Stomach (tissue), 9 donors: ENCODE data around the gene FAM20C. TPM values are rescaled to one million over a fixed set of nuclear protein-coding genes. Genes with fewer than 3 reads are reported as not detected.

Experiments used
- DNase-seq, 2 donors: peaks; one replicate each; pipeline versions ENCODE4 v3.0.0 to v3.0.0-alpha.2; 2013 to 2019
- H3K27ac ChIP-seq, 5 donors: fragments of 200-600 bp in 4 of 5; sonication (generic) in 4 of 5; one replicate each; pipeline ENCODE4 v1.5.1; 2013 to 2019; ENCODE audit warnings: mild to moderate bottlenecking in 1 of 5, moderate library complexity in 1 of 5
- H3K27me3 ChIP-seq, 3 donors: fragments of 200-600 bp; sonication (generic); one replicate each; pipeline ENCODE4 v1.5.1; 2017 to 2019; ENCODE audit warnings: mixed run types in 1 of 3
- H3K36me3 ChIP-seq, 4 donors: fragments of 200-600 bp; sonication (generic); 1 replicate in 3 of 4; 2 replicates in 1 of 4; pipeline ENCODE4 v1.5.1; 2016 to 2019
- H3K4me1 ChIP-seq, 4 donors: fragments of 200-600 bp; sonication (generic); one replicate each; pipeline ENCODE4 v1.5.1; 2016 to 2019
- H3K4me3 ChIP-seq, 4 donors: fragments of 200-600 bp; sonication (generic) in 3 of 4; one replicate each; pipeline ENCODE4 v1.5.1; 2016 to 2019; ENCODE audit warnings: mild to moderate bottlenecking in 1 of 4
- H3K9me3 ChIP-seq, 4 donors: fragments of 200-600 bp; sonication (generic); one replicate each; pipeline ENCODE4 v1.5.1; 2016 to 2019
- CTCF ChIP-seq, 7 experiments: fragments of 450-650 bp in 4 of 7; fragments of 200-600 bp in 3 of 7; sonication (generic) in 3 of 7; IDR thresholded peaks; one replicate each; pipeline ENCODE4 v1.5.1; 2016 to 2019; ENCODE audit warnings: antibody characterized with exemption in 7 of 7, control low read depth in 2 of 7, mild to moderate bottlenecking in 1 of 7
- EP300 ChIP-seq: sonication (generic); formaldehyde crosslinking; IDR thresholded peaks from one replicate; pipeline ENCODE4 v1.6.1; 2017; ENCODE audit warnings: antibody characterized with exemption
- POLR2A ChIP-seq, 4 donors: fragments of 450-650 bp; IDR thresholded peaks; one replicate each; pipeline ENCODE4 v1.6.1; 2016; ENCODE audit warnings: antibody characterized with exemption in 4 of 4, control low read depth in 2 of 4, mild to moderate bottlenecking in 1 of 4, moderate library complexity in 1 of 4
- POLR2AphosphoS5 ChIP-seq, 3 donors: sonication (generic); formaldehyde crosslinking; IDR thresholded peaks; one replicate each; pipeline ENCODE4 v1.6.1; 2016; ENCODE audit warnings: antibody characterized with exemption in 3 of 3
- WGBS, 5 donors: extraction: QIAGEN DNeasy Blood & Tissue Kit in 3 of 5; methylation state at CpG; one replicate each; pipeline versions ENCODE4 v1.1.5 to v1.1.7; 2013 to 2018; 5-methylcytosine and 5-hydroxymethylcytosine counted together
- intact Hi-C: fragments of 100-400 bp; cut with DNase I; formaldehyde crosslinking; loops from one replicate; pipeline ENCODE4 v1.15.1; 2023; ENCODE audit warnings: low total_unique reads
- polyA plus RNA-seq, 3 donors: library from polyadenylated mRNA; stranded (reverse); fragments of 200-250 nt; gene quantifications; one replicate each; pipeline ENCODE4 v1.2.3, GENCODE V29; 2013
- total RNA-seq, 5 donors: library from RNA; depleted of rRNA; stranded (reverse); fragments of >200 nt; gene quantifications; one replicate each; pipeline versions ENCODE4 v1.1.0 to v1.2.3, GENCODE V29; 2014 to 2016
- donor health status: healthy with polysubstance abuse.
- donor health status: Bipolar disorder and iron deficiency.
- donor health status: healthy.

Gene FAM20C
- total and polyA plus RNA-seq, 8 donors: 19.1 to 89.8 (median 34.5) TPM

GRCh38 chr7:272108-272615, 79.8 kb downstream of the FAM20C start:
- DNase-seq: no peak
- Histone ChIP-seq H3K36me3 (no peaks in the 10 kb centered on the region), H3K9me3 (peaks cover 0 to 23% (median 17%) of the 10 kb centered on the region in 4 donors), H3K27ac (no peak overlapping the region), H3K4me3 (no peak overlapping the region), H3K4me1 (peaks cover 0 to 3% (median 1%) of the 10 kb centered on the region in 4 donors), H3K27me3 (peaks cover 0 to 20% (median 0%) of the 10 kb centered on the region in 3 donors)
- intact Hi-C loops: no loop called here
- 79 to 87% (median 86%) methylated on average over 18 of the region's 18 CpGs for WGBS, 5 donors
- TF ChIP-seq EP300 (no peak), POLR2A (IDR thresholded peaks at IDR 0.05) (no peak), POLR2AphosphoS5 (IDR thresholded peaks at IDR 0.05) (no peak), CTCF (IDR thresholded peaks at IDR 0.05) (no peak)

DNA sequence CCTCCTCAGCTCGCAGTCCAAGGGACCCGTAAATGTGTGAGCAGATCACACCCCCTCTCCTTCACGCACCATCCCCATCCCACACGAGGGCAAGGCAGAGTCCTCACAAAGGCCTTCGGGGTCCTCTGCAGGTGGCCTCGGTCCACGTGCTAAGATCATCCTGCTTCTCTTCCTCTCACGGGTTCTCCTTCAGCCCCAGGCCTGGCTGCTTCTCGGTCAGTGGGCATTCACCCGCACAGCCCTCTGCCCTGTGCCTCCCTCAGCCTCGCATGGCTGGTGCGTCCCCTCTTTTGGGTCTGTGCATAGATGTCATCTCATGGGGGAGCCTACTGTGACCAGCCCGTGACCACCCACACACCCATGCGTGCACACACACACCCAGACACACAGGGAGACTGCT, 80.3 kb downstream of the FAM20C start:
- H3K27me3 ChIP-seq: peaks cover 0 to 20% (median 0%) of the 10 kb centered on the region in 3 donors
- no peaks in the 10 kb centered on the region for H3K36me3 ChIP-seq
- 86 to 91% (median 86%) methylated on average over 14 of the region's 14 CpGs for WGBS, 5 donors
- no peak overlapping the region for H3K27ac ChIP-seq
- intact Hi-C loops: no loop called here
- TF ChIP-seq EP300: no peak
- no peak for DNase-seq
- no peak overlapping the region for H3K4me3 ChIP-seq
- peaks cover 0 to 25% (median 17%) of the 10 kb centered on the region in 4 donors for H3K9me3 ChIP-seq
- no peaks in the 10 kb centered on the region for H3K4me1 ChIP-seq

DNA sequence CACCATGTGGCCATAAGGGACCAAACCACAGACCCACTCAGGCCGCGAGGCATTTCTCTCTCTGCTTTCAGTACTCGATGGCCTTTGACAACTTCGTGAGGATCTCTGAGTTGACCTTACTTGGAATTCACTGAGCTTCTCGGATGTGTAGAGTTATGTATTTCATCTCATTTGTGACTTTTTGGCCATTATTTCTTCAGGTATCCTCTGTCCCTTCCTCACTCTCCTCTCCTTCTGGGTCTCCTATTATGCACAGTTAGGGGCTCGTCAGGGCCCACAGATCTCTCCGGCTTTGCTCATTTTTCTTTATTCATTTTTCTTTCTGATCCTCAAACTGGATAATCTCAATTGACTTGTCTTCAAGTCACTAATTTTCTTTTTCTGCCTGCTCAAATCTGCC, 81.0 kb downstream of the FAM20C start:
- no peak for TF ChIP-seq POLR2AphosphoS5 (IDR thresholded peaks at IDR 0.05)
- H3K4me3 ChIP-seq: no peak overlapping the region
- H3K27ac ChIP-seq: no peak overlapping the region
- H3K36me3 ChIP-seq: no peaks in the 10 kb centered on the region
- peaks cover 0 to 25% (median 17%) of the 10 kb centered on the region in 4 donors for H3K9me3 ChIP-seq
- intact Hi-C loops: no loop called here
- WGBS, 5 donors: 82 to 98% (median 96%) methylated on average over 7 of the region's 7 CpGs
- no peak for DNase-seq
- peaks cover 0 to 20% (median 0%) of the 10 kb centered on the region in 3 donors for H3K27me3 ChIP-seq
- no peaks in the 10 kb centered on the region for H3K4me1 ChIP-seq

DNA sequence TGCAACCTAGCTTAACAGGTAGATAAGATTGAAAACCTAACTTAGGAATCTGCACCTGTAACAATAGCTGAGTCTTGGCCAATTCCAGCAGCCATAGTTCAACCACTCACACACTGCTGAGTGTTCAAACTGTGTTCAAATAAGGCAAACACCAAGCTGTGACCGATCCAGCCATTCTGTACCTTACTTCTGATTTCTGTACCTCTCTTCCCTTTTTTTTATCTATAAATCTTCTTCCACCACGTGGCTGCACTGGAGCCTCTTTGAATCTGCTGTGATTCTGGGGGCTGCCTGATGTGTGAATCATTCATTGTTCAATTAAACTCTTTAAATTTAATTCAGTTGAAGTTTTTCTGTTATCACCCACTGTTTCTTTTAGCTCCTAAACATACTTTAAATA, 81.9 kb downstream of the FAM20C start:
- TF ChIP-seq CTCF (IDR thresholded peaks at IDR 0.05) (no peak), POLR2A (IDR thresholded peaks at IDR 0.05) (no peak), POLR2AphosphoS5 (IDR thresholded peaks at IDR 0.05) (no peak), EP300 (no peak)
- H3K4me3 ChIP-seq: no peak overlapping the region
- no peak for DNase-seq
- intact Hi-C loops: no loop called here
- peaks cover 0 to 25% (median 17%) of the 10 kb centered on the region in 4 donors for H3K9me3 ChIP-seq
- H3K27ac ChIP-seq: no peak overlapping the region
- H3K36me3 ChIP-seq: no peaks in the 10 kb centered on the region
- H3K27me3 ChIP-seq: peaks cover 0 to 20% (median 0%) of the 10 kb centered on the region in 3 donors
- H3K4me1 ChIP-seq: no peaks in the 10 kb centered on the region
- 17 to 44% (median 26%) methylated on average over 2 of the region's 2 CpGs for WGBS, 5 donors

DNA sequence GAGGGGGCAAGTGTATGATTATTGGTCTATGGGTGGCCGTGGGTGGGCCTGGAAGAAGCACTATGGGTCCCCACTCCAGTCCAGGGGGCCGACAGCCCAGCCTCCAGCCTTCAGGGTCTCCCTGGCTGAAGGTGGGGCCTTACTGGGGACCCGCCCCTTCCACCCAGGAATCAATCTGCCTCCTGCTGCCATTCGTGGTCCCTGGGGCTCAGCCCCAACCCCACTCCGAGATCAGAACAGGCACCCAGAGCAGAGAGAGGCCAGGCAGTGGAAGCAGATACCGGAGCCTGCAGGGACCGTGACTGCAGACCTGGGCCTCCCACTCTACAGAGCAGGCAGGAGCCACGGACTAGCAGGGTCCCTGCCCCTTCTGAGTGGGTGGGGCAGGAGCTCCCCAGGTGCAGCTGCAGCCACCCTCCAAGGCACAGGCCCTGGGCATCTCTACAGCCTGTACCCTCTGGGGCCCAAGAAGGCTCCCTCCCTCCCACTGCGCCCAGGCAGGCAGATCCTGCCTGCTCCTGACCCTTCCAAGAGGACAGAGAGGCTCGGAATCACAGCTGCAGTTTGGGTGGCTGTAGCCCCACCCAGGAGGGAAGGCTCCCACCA, 84.0 kb downstream of the FAM20C start:
- no peak overlapping the region for H3K27ac ChIP-seq
- whole genome bisulfite sequencing, 5 donors: 75 to 84% (median 80%) methylated on average over 5 to 10 of the region's 10 CpGs
- no peak overlapping the region for H3K4me3 ChIP-seq
- peaks cover 0 to 25% (median 17%) of the 10 kb centered on the region in 4 donors for H3K9me3 ChIP-seq
- DNase-seq: no peak
- H3K36me3 ChIP-seq: no peaks in the 10 kb centered on the region
- H3K4me1 ChIP-seq: no peaks in the 10 kb centered on the region
- peaks cover 0 to 18% (median 0%) of the 10 kb centered on the region in 3 donors for H3K27me3 ChIP-seq
- intact Hi-C loops: no loop called here
- no peak for TF ChIP-seq POLR2A (IDR thresholded peaks at IDR 0.05)
- TF ChIP-seq CTCF (IDR thresholded peaks at IDR 0.05): no peak
- TF ChIP-seq POLR2AphosphoS5 (IDR thresholded peaks at IDR 0.05): no peak
- TF ChIP-seq EP300: no peak
